Right lobe of liver (tissue), 4 donors: Measurements from ENCODE around the gene SLC25A23.

Experiments
- POLR2A ChIP-seq: fragments of 450-650 bp; IDR thresholded peaks from one replicate; pipeline ENCODE4 v1.6.1; 2017; ENCODE audit warnings: antibody characterized with exemption, mild to moderate bottlenecking
- TF ChIP-seq, protein P1 (sequence below), 4 donors: fragments of 200-600 bp in 3 of 4; fragments of 450-650 bp in 1 of 4; IDR thresholded peaks; one replicate each; pipeline versions ENCODE4 v1.5.1 to v1.8.0; 2016 to 2022; ENCODE audit warnings: antibody characterized with exemption in 4 of 4, mild to moderate bottlenecking in 2 of 4
- donor health status: DM: no; HTN: no; CAD: no.
- donor health status: DM: no; HTN: no; CAD: no.
- donor health status: DM: no; HTN: yes; CAD: no.

DNA sequence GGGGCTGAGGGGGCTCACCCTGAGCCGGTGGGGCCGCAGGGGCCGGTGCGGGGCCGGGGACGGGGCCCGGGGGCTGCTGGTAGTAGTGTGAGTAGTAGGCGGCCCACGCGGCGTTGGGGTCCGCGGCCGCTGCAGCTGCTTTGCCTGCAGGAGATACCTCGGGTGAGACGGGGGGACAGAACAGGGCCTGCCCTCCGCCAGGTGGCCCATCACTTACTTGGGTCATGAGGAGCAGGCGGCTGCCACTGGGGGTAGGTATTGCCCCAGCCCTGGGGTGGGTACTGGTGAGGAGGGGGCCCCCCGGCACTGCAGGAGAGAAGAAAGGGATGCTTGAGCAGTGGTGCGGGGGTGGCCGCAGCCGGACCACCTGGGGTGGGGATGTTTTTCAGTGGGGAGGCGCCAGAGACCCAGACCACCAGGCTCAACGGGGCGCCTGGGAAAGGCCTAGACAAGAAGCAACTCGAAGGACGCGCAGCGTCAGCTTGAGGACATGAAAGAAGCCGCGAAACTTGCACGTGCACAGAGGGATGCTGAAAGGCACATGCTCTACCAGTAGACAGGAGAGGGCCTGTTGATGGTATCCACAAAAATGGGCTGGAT lies 43.9 kb downstream of the SLC25A23 start:
- TF ChIP-seq, protein P1, sequence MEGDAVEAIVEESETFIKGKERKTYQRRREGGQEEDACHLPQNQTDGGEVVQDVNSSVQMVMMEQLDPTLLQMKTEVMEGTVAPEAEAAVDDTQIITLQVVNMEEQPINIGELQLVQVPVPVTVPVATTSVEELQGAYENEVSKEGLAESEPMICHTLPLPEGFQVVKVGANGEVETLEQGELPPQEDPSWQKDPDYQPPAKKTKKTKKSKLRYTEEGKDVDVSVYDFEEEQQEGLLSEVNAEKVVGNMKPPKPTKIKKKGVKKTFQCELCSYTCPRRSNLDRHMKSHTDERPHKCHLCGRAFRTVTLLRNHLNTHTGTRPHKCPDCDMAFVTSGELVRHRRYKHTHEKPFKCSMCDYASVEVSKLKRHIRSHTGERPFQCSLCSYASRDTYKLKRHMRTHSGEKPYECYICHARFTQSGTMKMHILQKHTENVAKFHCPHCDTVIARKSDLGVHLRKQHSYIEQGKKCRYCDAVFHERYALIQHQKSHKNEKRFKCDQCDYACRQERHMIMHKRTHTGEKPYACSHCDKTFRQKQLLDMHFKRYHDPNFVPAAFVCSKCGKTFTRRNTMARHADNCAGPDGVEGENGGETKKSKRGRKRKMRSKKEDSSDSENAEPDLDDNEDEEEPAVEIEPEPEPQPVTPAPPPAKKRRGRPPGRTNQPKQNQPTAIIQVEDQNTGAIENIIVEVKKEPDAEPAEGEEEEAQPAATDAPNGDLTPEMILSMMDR (IDR thresholded peaks at IDR 0.05) = no peak
- no peak for TF ChIP-seq POLR2A
